Measurements from ENCODE around the gene FOXP1.

Gene FOXP1

GRCh38 chr3:71088742-71089141, 494.8 kb downstream of the FOXP1 start:
- FAIRE-seq (no peak), DNase-seq (ENCODE audit: low spot score) (no peak)

DNA sequence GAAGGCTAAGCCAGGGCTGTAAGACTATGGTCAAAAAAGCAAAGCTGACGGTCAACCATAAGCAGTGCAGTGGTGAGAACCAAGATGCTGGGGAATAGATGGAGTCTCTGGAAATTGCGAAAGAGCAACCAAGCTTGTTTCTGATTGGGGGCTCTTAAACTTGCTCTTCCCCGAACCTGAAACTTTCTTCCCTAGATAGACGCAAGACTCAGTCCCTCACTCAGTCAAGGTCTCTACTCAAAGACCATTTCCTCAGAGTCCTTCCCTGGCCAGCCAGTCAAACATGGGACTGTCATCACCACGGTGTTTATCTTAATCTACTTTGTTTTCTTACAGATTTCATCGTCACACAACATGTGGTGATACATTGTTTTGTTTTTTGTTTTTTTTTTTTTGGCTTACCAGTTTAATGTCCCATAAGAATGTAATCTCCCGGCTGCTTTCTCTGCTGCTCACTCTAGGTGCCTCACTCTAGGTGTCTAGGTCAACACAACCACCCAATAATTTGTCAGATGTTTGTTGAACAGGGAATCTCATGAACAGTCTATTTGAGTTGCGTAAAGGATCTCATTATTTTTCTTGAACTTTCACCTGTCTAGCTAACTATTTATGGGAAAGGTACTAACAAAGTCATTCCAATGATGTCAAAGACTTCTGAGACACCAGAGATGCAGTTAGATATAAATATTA, 495.4 kb downstream of the FOXP1 start:
- FAIRE-seq: no peak

DNA sequence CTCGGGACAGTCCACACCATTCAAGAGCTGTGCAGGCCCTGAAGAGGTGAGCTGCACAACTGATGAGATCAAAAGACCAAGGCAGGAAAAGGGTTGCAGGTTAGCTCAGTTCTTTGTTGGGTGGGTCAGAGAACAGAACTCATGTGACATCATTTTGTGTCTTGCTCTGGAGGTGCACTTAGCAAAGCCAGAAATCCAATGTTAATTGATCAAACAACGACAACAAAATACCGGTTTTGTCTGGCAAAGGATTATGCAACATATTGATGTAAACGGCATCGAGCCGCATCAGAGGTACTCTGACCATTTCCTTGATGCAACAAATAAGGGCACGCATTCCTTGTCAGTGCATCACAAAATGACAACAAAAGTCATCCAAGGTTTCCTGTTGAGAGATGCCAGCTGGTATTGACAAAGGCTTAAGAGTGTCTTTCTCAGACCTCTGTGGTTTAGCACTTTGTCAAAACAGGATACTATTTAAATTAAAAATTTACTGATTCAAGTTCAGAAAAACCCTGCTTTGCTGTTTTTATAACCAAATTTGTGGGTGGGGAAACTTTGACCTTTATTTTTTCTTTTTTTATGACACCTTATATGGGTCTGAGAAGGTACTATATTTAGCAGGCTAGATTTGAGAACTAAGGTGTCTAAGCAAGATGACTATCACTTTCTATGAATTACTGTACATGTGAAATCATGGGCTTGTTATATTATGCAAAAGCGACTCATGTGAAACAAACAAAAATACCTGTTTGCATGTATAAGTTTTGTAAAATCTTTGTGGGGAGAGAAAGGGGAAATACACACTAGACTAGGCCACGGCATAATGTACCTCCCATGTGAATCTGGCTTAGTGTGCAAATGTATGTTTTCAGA, 496.1 kb downstream of the FOXP1 start:
- FAIRE-seq (no peak), DNase-seq (ENCODE audit: low spot score) (no peak)

More for the DNA sequence above, 495.4 kb downstream of the FOXP1 start:
- no peak for DNase-seq (ENCODE audit: low spot score)

- FAIRE-seq (no peak), DNase-seq (ENCODE audit: low spot score) (no peak)
These were observed 496.8 kb downstream of the FOXP1 start for GRCh38 chr3:71086777-71087142.

DNA sequence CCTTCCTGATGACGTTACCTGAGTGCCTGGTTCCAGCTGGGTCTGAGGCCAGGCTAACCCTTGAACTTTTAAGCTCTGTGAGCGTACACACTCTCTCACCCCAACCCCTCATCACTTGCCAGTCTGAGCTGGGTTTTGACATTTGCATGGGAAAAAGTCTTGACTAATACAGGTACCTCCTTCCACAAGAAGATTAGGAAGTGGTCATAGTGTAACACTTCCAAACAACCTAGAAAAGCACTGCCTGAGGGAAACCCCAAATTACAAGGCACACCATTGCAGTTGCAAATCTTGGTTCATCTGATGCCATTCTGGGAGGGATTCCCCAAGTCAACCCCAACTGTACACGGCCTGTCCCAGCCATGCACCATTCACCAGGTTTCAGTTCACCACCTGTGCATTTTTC, 499.8 kb downstream of the FOXP1 start:
- FAIRE-seq (no peak), DNase-seq (ENCODE audit: low spot score) (no peak)

- no peak for DNase-seq (ENCODE audit: low spot score)
- FAIRE-seq: no peak
These were observed 500.7 kb downstream of the FOXP1 start for GRCh38 chr3:71082833-71083232.

- FAIRE-seq (peak; percentile 46), DNase-seq (ENCODE audit: low spot score) (no peak)
These were observed 502.9 kb downstream of the FOXP1 start for GRCh38 chr3:71080517-71081083.

GRCh38 chr3:71078723-71079525, 504.6 kb downstream of the FOXP1 start:
- no peak for FAIRE-seq

DNA sequence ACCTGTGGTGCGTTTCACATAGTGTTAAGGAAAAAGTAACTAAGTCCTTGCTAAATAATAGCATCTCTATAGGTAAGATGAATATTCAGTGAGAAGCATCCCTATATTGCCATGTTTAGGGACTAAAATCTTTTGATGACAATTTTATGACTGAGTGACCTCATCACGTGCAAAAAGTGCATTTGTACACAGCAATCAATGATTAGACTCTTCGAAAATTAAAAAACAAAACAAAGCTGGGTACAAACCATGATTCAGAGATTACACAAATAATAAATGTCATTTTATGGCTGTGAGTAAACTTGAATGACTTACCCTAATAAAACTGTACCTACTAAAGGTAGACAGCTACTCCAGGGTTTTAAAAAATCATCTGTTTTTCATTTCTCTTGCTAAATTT, 505.3 kb downstream of the FOXP1 start:
- FAIRE-seq: no peak

More at GRCh38 chr3:71078723-71079525, 504.6 kb downstream of the FOXP1 start:
- DNase-seq (ENCODE audit: low spot score): no peak

DNA sequence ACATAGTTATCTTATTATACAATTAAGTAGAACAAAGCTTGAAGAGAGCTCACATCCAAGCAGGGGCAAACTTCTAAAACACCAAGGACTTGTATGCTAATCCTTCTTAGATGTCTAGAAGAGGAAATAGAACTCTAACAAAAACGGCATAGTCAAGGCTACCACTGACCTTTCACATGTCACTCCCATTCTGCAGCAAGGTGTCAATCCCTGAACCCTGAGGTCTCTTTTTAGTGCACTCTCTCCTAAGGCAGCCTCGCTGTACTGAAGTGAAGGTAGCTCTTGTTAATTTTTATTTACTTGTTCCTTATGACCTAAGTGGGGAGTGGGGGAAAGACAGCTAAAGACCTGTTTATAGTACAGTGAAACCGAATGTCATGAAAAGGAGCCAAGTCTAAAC, 506.5 kb downstream of the FOXP1 start:
- FAIRE-seq: no peak

More for the DNA sequence above, 505.3 kb downstream of the FOXP1 start:
- no peak for DNase-seq (ENCODE audit: low spot score)

DNA sequence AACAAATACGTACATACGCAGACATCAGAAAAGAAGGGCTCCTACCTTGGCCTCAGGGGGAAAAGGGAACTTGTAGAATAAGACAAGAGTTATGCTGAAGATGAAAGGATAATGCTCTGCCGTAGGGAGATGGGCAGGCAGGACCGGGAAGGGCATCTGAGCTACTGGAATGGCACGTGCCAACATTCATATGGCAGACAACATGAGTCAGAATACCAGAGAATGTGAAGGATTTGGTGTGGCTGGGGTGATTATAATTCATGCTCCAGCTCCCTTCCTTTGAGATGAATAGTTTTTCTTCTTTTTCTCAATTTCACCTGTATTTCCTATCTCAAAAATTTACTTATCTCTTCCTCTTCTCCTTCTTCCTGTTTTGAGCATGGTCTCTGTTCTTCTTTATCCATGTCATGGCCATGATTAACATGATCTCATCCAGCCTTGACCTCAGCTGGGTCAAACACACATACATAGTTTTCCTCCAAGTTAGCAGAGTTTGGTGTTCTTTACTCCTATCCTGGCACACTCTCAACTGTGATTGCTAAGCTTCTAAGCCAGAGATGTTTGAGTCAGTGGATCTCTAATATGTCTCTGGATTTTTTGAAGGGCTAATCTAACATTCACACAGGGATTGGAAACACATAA, 507.0 kb downstream of the FOXP1 start:
- DNase-seq (ENCODE audit: low spot score) (peak; percentile 13), FAIRE-seq (no peak)

More for the DNA sequence above, 506.5 kb downstream of the FOXP1 start:
- no peak for DNase-seq (ENCODE audit: low spot score)

GRCh38 chr3:71075494-71075893, 508.0 kb downstream of the FOXP1 start:
- peak; percentile 15 for DNase-seq (ENCODE audit: low spot score)

GRCh38 chr3:71074423-71074822, 509.1 kb downstream of the FOXP1 start:
- DNase-seq (ENCODE audit: low spot score) (peak; percentile 45), FAIRE-seq (no peak)

More at GRCh38 chr3:71075494-71075893, 508.0 kb downstream of the FOXP1 start:
- FAIRE-seq: no peak

DNA sequence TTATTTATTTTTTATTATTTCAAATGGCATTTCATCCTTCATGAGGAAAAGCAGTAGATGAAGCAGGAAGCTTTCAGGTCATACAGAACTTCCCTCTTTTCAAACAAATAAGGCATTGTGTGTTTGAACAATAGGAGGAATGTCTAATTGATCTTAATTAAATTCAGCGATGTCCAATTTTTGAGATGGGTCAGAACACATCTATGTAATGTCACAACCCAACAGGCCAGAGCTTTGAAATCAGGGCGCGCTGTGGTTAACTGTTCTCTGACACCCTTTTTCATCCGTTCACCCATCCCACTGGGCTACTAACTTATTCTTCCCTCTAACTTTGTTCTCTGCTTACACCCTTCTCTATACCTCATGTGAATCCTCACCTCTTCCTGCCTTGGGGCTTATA, 510.5 kb downstream of the FOXP1 start:
- FAIRE-seq (no peak), DNase-seq (ENCODE audit: low spot score) (no peak)

GRCh38 chr3:71072287-71072686, 511.2 kb downstream of the FOXP1 start:
- DNase-seq (ENCODE audit: low spot score) (no peak), FAIRE-seq (no peak)

DNA sequence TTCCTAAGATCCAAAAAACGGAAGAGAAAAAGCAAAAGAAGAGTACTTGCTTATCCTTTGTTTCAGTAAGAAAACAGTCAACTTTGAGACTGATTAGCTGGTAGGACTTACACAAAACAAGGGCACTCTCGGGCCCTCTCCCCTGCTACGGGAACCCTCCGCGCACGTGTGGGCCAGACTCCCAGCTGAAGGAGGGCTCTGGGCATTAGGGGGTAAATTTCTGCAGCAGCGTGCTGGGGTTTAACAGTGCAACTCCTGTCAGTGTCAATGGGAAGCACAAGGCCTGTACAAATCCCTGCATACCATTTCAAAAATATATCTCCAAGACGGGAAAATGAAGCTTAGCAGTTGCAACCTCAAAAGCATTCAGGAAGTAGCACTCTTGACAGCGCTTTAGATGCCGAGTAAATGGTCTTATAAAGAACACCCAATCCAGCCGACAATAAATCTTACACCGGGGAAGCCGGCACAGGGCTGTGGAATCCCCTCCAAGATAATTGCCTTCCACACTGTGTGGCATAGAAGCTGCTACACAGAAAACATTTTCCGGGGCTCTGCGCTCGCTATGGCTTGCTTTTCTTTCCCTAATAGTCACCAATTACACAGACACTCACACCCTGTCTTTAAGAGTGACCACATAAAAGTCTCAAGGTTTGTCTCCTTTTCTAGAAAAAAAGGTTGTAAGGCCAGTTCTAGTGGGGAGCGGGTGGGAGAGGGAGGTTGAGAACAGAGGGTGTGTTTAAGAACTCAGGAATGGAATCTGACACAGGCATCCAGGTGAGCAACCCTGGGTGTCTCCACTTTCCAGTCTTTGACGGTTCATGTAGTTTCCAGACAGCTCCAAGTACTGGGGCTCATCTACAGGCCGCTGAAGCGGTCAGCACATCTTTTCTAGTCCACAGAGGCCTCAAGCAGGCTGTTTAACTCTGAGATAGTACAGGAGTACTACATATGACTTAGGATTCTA, 512.7 kb downstream of the FOXP1 start:
- no peak for DNase-seq (ENCODE audit: low spot score)
- FAIRE-seq: no peak

DNA sequence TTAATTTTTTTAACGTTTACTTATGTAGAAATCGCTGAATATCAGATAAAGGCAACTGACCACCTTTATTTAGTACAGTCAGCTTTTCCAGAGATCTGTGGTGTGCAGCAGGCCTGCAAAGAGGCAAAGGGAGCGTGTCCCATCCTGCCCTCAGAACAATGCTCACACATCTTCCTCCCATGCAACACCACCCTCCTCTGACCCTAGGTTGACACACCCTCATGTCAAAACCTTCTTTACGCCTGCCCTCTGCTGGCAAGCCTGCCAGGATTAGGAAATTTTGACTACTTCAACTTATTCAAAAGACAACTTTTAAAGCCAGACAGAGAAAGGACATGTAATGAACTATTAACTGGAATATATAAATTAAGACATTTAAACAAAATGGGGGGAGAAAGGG, 513.7 kb downstream of the FOXP1 start:
- DNase-seq (ENCODE audit: low spot score) (no peak), FAIRE-seq (no peak)

GRCh38 chr3:71067977-71068654, 515.4 kb downstream of the FOXP1 start:
- DNase-seq (ENCODE audit: low spot score): no peak
- FAIRE-seq: no peak

- DNase-seq (ENCODE audit: low spot score) (peak; percentile 55), FAIRE-seq (peak; percentile 73)
These were observed 516.7 kb downstream of the FOXP1 start for GRCh38 chr3:71066849-71067261.

Measured in RCC 7860 (cell line).